HCT116 (cell line): ENCODE results near the gene SPACA5. TPM values are rescaled to one million over a fixed set of nuclear protein-coding genes. Genes with fewer than 3 reads are reported as not detected.
A peak's percentile ranks its signal among the peaks of the same experiment; 100 is the strongest.
"Not testable (repeated sequence)": the region's sequence is repeated elsewhere in the genome, so short reads cannot be mapped to it uniquely, and the experiment has no call there.

Source experiments
- ATAC-seq: fragments of 200-7000 bp; cut with Tn5 transposase; 2 replicates; pipeline ENCODE4 v1.9.1; 2020; ENCODE audit warnings: mild to moderate bottlenecking, moderate library complexity
- BruUV-seq: library from RNA; stranded (reverse); fragments of 400-500 nt; replicated peaks from 2 replicates; lab custom pipeline; 2021; lab: Mats Ljungman, UMichigan
- CTCF ChIA-PET: fragments of 300-600 bp; sonication (Branson Sonifier 250); formaldehyde crosslinking; loops from one replicate; lab custom pipeline; 2021; ENCODE audit warnings: antibody characterized with exemption; lab: Charles Lee
- POLR2A ChIA-PET: fragments of 300-600, 350-600 bp; sonication (Branson Sonifier 250); formaldehyde crosslinking; loops from one replicate; lab custom pipeline; 2021; ENCODE audit warnings: antibody characterized with exemption; lab: Charles Lee
- RAD21 ChIA-PET, 2 experiments: fragments of 300-600 bp; sonication (Branson Sonifier 250); formaldehyde crosslinking; loops; one replicate each; lab custom pipeline; 2023; ENCODE audit warnings: low total read pairs in 2 of 2; ENCODE audit not compliant: uncharacterized antibody in 2 of 2, unreplicated experiment in 2 of 2, low non-redundant PET in 1 of 2; lab: Charles Lee
- DNase-seq: peaks from one replicate; pipeline ENCODE4 v3.0.0-alpha.2; 2010; ENCODE audit warnings: low read depth, low spot score
- H2AFZ ChIP-seq: fragments of 200-600 bp; shearing (Covaris generic), sonication (generic); 2 replicates; pipeline ENCODE4 v1.6.1; 2017; ENCODE audit warnings: low read depth, mixed run types, mixed read lengths, antibody characterized with exemption, low read length; ENCODE audit not compliant: poor library complexity, severe bottlenecking
- H3K27ac ChIP-seq: 2 replicates; pipeline ENCODE4 v1.5.1; 2012; ENCODE audit warnings: low read depth, low read length
- H3K27me3 ChIP-seq: fragments of 200-600 bp; sonication (generic); 2 replicates; pipeline ENCODE4 v1.6.1; 2016; ENCODE audit warnings: mixed run types, low read length, mixed read lengths; ENCODE audit not compliant: insufficient read depth
- H3K36me3 ChIP-seq, 2 experiments: fragments of 200-500 bp in 1 of 2; fragments of 200-600 bp in 1 of 2; sonication (Bioruptor generic) in 1 of 2; sonication (generic) in 1 of 2; 2 replicates each; pipeline versions ENCODE4 v1.5.1 to v1.6.1; 2014 to 2016; ENCODE audit warnings: low read length in 2 of 2, inconsistent platforms in 1 of 2, mixed read lengths in 1 of 2, mixed run types in 1 of 2; ENCODE audit not compliant: insufficient read depth in 2 of 2, control insufficient read depth in 1 of 2
- H3K4me1 ChIP-seq, 2 experiments: fragments of 200-600 bp in 1 of 2; sonication (generic) in 1 of 2; 2 replicates each; pipeline versions ENCODE4 v1.5.1 to v1.6.1; 2012 to 2017; ENCODE audit warnings: low read length in 2 of 2, inconsistent platforms in 1 of 2, mild to moderate bottlenecking in 1 of 2, mixed read lengths in 1 of 2, mixed run types in 1 of 2, moderate library complexity in 1 of 2; ENCODE audit not compliant: insufficient read depth in 2 of 2, control insufficient read depth in 1 of 2
- H3K4me2 ChIP-seq: fragments of 200-600 bp; sonication (generic); 2 replicates; pipeline ENCODE4 v1.6.1; 2017; ENCODE audit warnings: mixed run types, low read length, mixed read lengths
- H3K4me3 ChIP-seq, 2 experiments: fragments of 200-600 bp in 1 of 2; sonication (generic) in 1 of 2; replicated peaks in 1 of 2; 2 replicates each; pipeline ENCODE4 v1.5.1; 2011 to 2016; ENCODE audit warnings: low read length in 2 of 2, control low read depth in 1 of 2, low read depth in 1 of 2, mild to moderate bottlenecking in 1 of 2, mixed read lengths in 1 of 2, mixed run types in 1 of 2
- H3K79me2 ChIP-seq: fragments of 200-600 bp; sonication (generic); 2 replicates; pipeline ENCODE4 v1.6.1; 2017; ENCODE audit warnings: mild to moderate bottlenecking, mixed run types, low read length, moderate library complexity, mixed read lengths; ENCODE audit not compliant: insufficient read depth
- H3K9ac ChIP-seq: fragments of 200-600 bp; sonication (generic); 2 replicates; pipeline ENCODE4 v1.6.1; 2016; ENCODE audit warnings: low read length, mixed read lengths
- H3K9me2 ChIP-seq: fragments of 200-600 bp; sonication (generic), shearing (Covaris generic); 2 replicates; pipeline ENCODE4 v1.6.1; 2017; ENCODE audit warnings: mixed run types, mild to moderate bottlenecking, moderate library complexity; ENCODE audit not compliant: insufficient read depth
- H3K9me3 ChIP-seq, 2 experiments: fragments of 200-500 bp in 1 of 2; fragments of 200-600 bp in 1 of 2; sonication (Bioruptor generic) in 1 of 2; sonication (generic) in 1 of 2; 2 replicates each; pipeline ENCODE4 v1.6.1; 2014 to 2017; ENCODE audit warnings: low read length in 2 of 2, mixed read lengths in 2 of 2, inconsistent platforms in 1 of 2, low read depth in 1 of 2, mild to moderate bottlenecking in 1 of 2, mixed run types in 1 of 2, moderate library complexity in 1 of 2; ENCODE audit not compliant: control insufficient read depth in 1 of 2, insufficient read depth in 1 of 2
- H4K20me1 ChIP-seq: fragments of 200-600 bp; sonication (generic), shearing (Covaris generic); 2 replicates; pipeline ENCODE4 v1.6.1; 2017; ENCODE audit warnings: mixed run types, mild to moderate bottlenecking, moderate library complexity; ENCODE audit not compliant: insufficient read depth
- ATF3 ChIP-seq: IDR thresholded peaks from 2 replicates; pipeline ENCODE4 v1.6.1; 2012
- ELF1 ChIP-seq: IDR thresholded peaks from 2 replicates; pipeline ENCODE4 v1.6.1; 2012; ENCODE audit warnings: low read depth, borderline replicate concordance
- intact Hi-C: fragments of 100-400 bp; cut with micrococcal nuclease; formaldehyde crosslinking; loops from 2 replicates; pipeline ENCODE4 v1.10.0; 2022
- total RNA-seq: library from RNA; stranded (reverse); gene quantifications from one replicate; pipeline ENCODE4 v1.2.1, GENCODE V29; 2021; ENCODE audit not compliant: unreplicated experiment

The SPACA5 gene
- total RNA-seq, 1 experiment from 2014 or later: not detected

- TF ChIP-seq ELF1: peak; percentile 76
- TF ChIP-seq ATF3: no peak
These were observed 2.9 kb upstream of the SPACA5 start, which contains the start of gene ZNF182 (continued) for GRCh38 chrX:48003758-48004457.

GRCh38 chrX:48009445-48009960 lies 2.7 kb downstream of the SPACA5 start:
- intact Hi-C loops, H3K4me1 ChIP-seq, POLR2A ChIA-PET, H3K9me2 ChIP-seq, H3K9me3 ChIP-seq, H3K27ac ChIP-seq, H3K27me3 ChIP-seq, DNase-seq, RAD21 ChIA-PET, ATAC-seq, H2AFZ ChIP-seq, BruUV-seq, H3K4me3 ChIP-seq, H4K20me1 ChIP-seq, H3K36me3 ChIP-seq, CTCF ChIA-PET, H3K4me2 ChIP-seq, H3K79me2 ChIP-seq, H3K9ac ChIP-seq: not testable (repeated sequence)

- H3K27ac ChIP-seq, H3K4me1 ChIP-seq, H3K4me3 ChIP-seq, BruUV-seq, H4K20me1 ChIP-seq, RAD21 ChIA-PET, H3K9ac ChIP-seq, H3K9me3 ChIP-seq, intact Hi-C loops, H3K27me3 ChIP-seq, H3K4me2 ChIP-seq, POLR2A ChIA-PET, H2AFZ ChIP-seq, CTCF ChIA-PET, H3K36me3 ChIP-seq, DNase-seq, H3K9me2 ChIP-seq, ATAC-seq, H3K79me2 ChIP-seq: not testable (repeated sequence)
These were observed 10.0 kb downstream of the SPACA5 start for GRCh38 chrX:48016583-48017310.

GRCh38 chrX:48019892-48020291 lies 13.1 kb downstream of the SPACA5 start:
- H2AFZ ChIP-seq, DNase-seq, H3K79me2 ChIP-seq, RAD21 ChIA-PET, CTCF ChIA-PET, H3K9ac ChIP-seq, intact Hi-C loops, POLR2A ChIA-PET, H3K4me1 ChIP-seq, H3K9me2 ChIP-seq, H3K27me3 ChIP-seq, ATAC-seq, H3K9me3 ChIP-seq, H3K27ac ChIP-seq, H3K36me3 ChIP-seq, H3K4me2 ChIP-seq, BruUV-seq, H3K4me3 ChIP-seq, H4K20me1 ChIP-seq: not testable (repeated sequence)

GRCh38 chrX:48020472-48020871 lies 13.7 kb downstream of the SPACA5 start:
- H3K36me3 ChIP-seq, intact Hi-C loops, BruUV-seq, H4K20me1 ChIP-seq, H3K79me2 ChIP-seq, H3K4me2 ChIP-seq, H2AFZ ChIP-seq, ATAC-seq, H3K4me1 ChIP-seq, H3K27ac ChIP-seq, H3K9me3 ChIP-seq, H3K9ac ChIP-seq, DNase-seq, H3K4me3 ChIP-seq, H3K27me3 ChIP-seq, RAD21 ChIA-PET, H3K9me2 ChIP-seq, CTCF ChIA-PET, POLR2A ChIA-PET: not testable (repeated sequence)
